ENCODE measurements around the gene RGL3. TPM values are rescaled to one million over a fixed set of nuclear protein-coding genes. Genes with fewer than 3 reads are reported as not detected.

Gene RGL3
- total RNA-seq, 1 experiment from 2014 or later = 65.9 TPM

DNA sequence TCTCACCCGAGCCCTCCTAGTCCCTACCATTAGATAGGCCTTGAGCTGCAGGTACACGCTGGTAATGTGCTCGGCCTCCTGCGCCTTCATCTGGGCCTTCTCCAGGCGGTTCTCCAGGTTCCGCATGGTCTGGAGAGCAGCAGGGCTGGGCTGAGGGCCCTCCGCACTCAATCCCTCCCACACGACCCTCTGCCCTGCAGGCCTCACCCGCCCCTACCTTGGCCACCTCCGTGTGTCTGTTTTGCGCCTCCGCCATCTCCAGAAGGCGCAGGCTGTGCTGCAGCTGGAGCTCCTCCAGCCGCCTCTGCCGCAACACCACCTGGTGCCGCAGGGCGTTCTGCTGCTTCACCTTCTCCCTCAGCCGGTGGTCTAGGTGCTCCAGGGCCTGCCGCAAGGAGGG is 7.5 kb upstream of the RGL3 start:
- Histone ChIP-seq H3K4me1 (ENCODE audit: insufficient read depth, low read length) (no peaks in the 10 kb centered on the region), H3K79me2 (ENCODE audit: insufficient read depth, low read length) (no peaks in the 10 kb centered on the region), H2BK5ac (ENCODE audit: insufficient read length, low read length) (no peak overlapping the region), H2AK5ac (ENCODE audit: insufficient read length, low read length) (no peak overlapping the region), H4K8ac (replicated peaks; ENCODE audit: insufficient read length, low read depth, low read length) (no peak overlapping the region), H3K79me1 (ENCODE audit: insufficient read depth, low read depth, low read length, poor library complexity, severe bottlenecking) (no peaks in the 10 kb centered on the region), H3K23me2 (ENCODE audit: insufficient read length, low read depth, low read length, poor library complexity, severe bottlenecking) (peaks cover 8% of the 10 kb centered on the region), H3K56ac (ENCODE audit: insufficient read length, low read depth, low read length) (no peak overlapping the region), H3K23ac (ENCODE audit: insufficient read length, low read depth, low read length) (no peak overlapping the region), H2AFZ (ENCODE audit: low read length) (no peak overlapping the region), H2BK120ac (ENCODE audit: low read depth, low read length, poor library complexity, severe bottlenecking) (no peak overlapping the region), H4K20me1 (ENCODE audit: control insufficient read depth, insufficient read depth, insufficient read length) (no peaks in the 10 kb centered on the region), H3K27me3 (ENCODE audit: insufficient read depth, low read length) (no peaks in the 10 kb centered on the region; the same call in 1 of the 2 replicates), H2BK12ac (ENCODE audit: insufficient read length, low read depth, low read length) (no peak overlapping the region), H3K9ac (ENCODE audit: extremely low read depth, insufficient read length, low read length) (no peak overlapping the region), H3K14ac (ENCODE audit: insufficient read depth, low read length) (no peak overlapping the region), H3K9me3 (ENCODE audit: control insufficient read depth, low read depth, low read length) (no peaks in the 10 kb centered on the region), H3K4ac (ENCODE audit: low read depth, low read length) (no peak overlapping the region), H3K18ac (ENCODE audit: insufficient read length, low read depth, low read length) (no peak overlapping the region), H4K91ac (ENCODE audit: insufficient read length, low read depth, low read length) (no peak overlapping the region), H3K27ac (ENCODE audit: insufficient read length, low read depth, low read length) (no peak overlapping the region), H2BK15ac (ENCODE audit: low read depth, low read length) (no peak overlapping the region), H3T11ph (ENCODE audit: low read length) (no peak overlapping the region), H4K5ac (ENCODE audit: insufficient read length, low read depth, low read length) (no peak overlapping the region), H2BK20ac (ENCODE audit: low read depth, low read length, poor library complexity, severe bottlenecking) (no peak overlapping the region), H3K4me2 (ENCODE audit: insufficient read depth, insufficient read length, low read length) (no peak overlapping the region)
- Mint-ChIP-seq H3K36me3 (ENCODE audit: insufficient read depth in 1 of 3, low read depth in 3 of 3) (no peaks in the 10 kb centered on the region), H3K27ac (peak overlapping the region in 2 of 3 experiments; percentile 52 to 62; a peak in 1 of 7 replicates), H3K9me3 (no peaks in the 10 kb centered on the region; a peak in 1 of 5 replicates), H3K27me3 (ENCODE audit: low read depth) (peaks cover 16% of the 10 kb centered on the region), H3K4me3 (no peak overlapping the region), H3K4me1 (peaks cover 8 to 14% of the 10 kb centered on the region in 2 experiments)
- TF ChIP-seq, protein P1, sequence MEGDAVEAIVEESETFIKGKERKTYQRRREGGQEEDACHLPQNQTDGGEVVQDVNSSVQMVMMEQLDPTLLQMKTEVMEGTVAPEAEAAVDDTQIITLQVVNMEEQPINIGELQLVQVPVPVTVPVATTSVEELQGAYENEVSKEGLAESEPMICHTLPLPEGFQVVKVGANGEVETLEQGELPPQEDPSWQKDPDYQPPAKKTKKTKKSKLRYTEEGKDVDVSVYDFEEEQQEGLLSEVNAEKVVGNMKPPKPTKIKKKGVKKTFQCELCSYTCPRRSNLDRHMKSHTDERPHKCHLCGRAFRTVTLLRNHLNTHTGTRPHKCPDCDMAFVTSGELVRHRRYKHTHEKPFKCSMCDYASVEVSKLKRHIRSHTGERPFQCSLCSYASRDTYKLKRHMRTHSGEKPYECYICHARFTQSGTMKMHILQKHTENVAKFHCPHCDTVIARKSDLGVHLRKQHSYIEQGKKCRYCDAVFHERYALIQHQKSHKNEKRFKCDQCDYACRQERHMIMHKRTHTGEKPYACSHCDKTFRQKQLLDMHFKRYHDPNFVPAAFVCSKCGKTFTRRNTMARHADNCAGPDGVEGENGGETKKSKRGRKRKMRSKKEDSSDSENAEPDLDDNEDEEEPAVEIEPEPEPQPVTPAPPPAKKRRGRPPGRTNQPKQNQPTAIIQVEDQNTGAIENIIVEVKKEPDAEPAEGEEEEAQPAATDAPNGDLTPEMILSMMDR (conservative IDR thresholded peaks at IDR 0.05) = no peak
- DNase-seq = no peak
- no CpG with 5 or more reads among the region's 19 CpGs for WGBS (ENCODE audit: extremely low coverage, insufficient read length, low lambda C conversion rate)

Data from H9 (cell line).